GM20431 (cell line): ENCODE results near the gene HSF5.

ENCODE experiments used
- in situ Hi-C: fragments of 300-500 bp; cut with MseI, MboI; formaldehyde crosslinking; loops from one replicate; pipeline ENCODE4 v1.15.0; 2020; ENCODE audit warnings: low sequenced_read_pairs; ENCODE audit not compliant: unreplicated experiment

HSF5 gene

DNA sequence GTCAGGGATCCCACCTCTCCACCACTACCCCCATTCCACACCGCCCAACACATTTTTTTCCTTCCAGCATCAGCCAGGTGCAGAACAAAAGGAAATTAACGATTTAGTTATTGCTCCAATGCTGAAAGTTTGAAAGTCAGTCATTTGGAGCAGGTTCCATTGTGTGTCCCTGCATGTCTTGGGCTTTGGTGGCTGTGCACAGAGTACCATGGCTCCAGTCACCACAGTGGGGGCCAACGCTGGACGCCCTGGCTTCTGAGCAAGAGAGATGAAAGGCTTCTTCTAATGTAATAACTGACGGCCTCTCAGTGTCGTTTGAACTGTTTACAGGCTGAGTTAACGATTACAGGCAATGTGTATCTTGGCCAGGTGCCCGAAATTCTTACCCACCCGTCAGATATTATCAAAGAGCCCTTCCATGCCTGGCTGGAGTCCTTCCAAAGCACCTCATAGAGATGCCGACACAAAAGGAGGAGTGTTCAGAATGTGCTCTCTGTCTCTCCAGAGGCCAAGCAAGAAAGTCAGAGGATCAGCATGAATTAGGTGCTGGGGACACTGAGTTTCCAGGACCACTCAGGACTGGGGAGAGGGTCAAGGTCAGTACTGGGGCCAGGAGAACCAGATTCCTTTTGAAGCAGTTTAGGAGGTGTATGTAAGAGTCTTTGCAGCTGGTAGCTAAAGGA lies 96.8 kb downstream of the HSF5 start:
- in situ Hi-C loops: no loop called here

GRCh38 chr17:58390884-58391283 lies 97.3 kb downstream of the HSF5 start:
- in situ Hi-C loops: no loop called here

DNA sequence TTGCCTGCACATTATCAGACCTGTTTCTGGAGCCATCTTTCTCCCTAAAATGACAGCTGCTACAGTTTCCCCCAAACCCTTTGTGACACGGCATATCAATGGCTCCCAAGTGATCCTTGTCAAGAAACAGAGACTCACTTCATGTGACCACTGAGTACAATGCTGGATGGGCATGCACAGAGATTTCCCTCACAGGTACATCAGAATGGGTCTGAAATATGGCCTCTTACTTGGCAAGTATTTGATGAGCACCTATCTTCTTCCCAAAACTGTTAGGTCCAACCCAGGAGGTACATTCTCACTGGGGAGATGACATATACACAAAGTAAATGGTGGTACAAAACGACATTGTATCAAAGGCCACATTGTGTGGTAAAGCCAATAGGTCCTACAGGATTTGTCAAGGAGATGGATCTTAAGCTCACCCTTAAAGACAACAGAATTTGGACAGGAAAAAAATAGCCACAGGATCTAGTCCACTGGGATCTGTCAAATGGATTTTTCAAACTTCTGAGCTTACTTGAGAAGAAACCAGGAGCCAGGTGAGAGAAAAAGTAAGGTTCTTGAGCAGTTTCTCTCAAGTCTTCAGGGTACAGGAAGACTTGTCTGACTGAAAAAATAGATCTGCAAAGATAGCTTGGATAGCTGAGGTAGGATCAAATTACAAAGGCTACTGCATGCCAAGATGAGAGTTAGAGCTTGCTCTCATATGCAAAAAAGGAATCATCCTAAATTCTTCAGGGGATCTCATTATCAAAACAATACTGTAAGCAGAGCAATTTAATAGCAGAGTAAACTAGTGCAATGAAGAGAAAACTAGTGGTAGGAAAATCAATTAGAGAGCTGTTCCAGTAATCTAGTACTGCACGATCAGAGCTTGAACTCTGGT lies 99.7 kb downstream of the HSF5 start:
- in situ Hi-C loops: no loop called here

DNA sequence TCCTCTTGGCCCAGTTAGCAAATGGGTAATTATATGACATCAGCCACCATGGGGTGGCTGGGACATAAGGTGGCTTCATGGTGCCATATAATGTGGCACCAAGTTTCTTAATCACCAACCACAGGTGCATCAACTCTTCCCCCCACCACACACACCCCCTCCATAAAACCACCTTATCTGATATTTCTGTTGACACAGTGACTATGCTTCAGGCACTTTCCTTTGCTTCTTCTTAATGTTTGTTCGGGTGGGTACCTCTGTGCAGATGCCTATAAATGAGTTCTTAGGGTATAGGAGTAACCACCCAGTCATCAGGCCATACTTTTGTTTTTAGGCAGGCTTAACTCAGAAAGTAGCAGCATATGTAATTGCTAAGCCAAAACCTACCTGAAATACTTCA lies 100.4 kb downstream of the HSF5 start:
- in situ Hi-C loops: no loop called here

GRCh38 chr17:58386708-58387107 lies 101.5 kb downstream of the HSF5 start:
- in situ Hi-C loops: no loop called here

DNA sequence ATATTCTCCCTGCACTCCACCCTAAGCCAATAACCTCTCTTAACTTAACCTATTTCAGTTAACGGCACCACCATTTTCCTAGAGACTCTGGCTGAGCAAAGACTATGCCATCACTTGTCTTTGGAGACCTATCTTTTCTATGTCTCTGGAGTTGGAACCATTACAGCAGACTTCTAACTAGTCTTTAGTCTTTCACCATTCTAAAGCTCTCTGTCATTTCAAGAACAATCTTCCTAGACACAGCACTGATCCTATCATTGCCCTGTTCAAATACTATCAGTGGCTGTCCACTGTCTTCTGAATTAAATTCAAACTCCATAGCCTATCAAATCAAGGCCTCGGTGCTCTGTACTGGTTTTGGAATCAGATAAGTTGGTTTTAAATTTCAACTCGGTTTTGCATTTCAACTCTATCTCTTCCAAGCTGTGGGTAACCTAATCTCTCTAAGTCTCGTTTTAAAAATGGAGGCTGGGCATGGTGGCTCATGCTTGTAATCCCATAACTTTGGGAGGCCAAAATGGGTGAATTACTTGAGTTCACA lies 102.8 kb downstream of the HSF5 start:
- in situ Hi-C loops: no loop called here

DNA sequence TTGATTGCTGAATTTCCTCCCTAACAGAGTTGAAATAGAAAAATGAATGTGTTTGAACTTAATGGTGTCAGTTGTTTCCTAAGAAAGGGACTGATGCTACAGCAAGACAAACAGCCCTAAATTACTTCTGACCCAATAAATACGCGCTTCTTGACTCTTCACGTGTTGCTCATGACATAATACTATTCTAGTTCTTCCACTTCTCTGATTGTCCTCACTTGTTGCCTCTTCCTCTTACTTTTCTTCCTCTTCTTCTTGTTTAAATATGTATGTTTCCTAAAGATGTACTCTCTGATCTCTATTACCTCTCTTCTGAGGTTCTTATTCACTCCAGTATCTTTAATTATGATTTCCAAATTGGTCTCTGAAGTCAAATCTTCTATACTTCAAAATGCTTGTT lies 103.3 kb downstream of the HSF5 start:
- in situ Hi-C loops: no loop called here

DNA sequence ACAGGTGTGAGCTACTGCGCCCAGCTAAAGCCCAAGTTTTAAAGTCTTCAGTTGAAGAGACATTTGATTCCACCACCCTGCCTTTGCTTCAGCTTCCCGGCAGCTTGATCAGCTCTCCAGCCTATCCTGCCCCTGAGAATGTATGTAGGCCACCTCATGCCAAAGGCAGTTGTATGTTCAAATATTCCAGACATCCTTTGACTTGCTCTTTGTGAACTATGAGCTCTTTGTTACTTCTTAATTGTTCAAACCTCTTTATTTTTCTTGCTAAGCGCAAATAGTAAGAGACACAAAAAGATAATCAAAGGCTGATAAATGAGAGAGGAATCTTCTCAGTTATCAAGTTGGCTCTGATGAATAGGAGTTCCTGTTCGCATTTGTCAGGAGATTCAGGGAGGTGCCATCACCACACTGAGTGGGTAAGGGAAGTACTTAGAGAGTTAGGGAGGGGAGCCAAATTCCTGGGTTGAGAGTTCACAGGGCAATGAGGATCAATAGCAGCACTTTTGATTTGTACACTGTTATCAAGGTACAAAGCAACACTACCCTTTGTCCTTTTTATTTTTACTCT lies 104.2 kb downstream of the HSF5 start:
- in situ Hi-C loops: no loop called here

DNA sequence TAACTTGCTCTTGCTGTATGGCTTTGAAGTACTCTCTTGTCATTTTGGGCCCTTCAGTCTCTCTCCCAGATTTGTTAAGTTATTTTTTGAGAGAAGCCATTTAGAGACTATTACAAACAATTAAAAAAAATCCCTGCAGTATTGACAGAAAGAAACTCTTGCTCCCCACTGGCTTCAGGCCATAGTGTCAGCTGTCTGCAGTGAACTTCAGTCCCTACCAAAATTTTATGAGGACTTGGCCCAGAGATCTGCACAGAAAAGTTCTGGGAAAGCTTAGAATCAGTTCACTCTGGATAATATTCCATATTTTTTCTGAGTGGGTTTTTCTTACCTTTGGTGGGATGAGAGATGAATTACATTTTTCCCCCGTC lies 105.4 kb downstream of the HSF5 start:
- in situ Hi-C loops: no loop called here

DNA sequence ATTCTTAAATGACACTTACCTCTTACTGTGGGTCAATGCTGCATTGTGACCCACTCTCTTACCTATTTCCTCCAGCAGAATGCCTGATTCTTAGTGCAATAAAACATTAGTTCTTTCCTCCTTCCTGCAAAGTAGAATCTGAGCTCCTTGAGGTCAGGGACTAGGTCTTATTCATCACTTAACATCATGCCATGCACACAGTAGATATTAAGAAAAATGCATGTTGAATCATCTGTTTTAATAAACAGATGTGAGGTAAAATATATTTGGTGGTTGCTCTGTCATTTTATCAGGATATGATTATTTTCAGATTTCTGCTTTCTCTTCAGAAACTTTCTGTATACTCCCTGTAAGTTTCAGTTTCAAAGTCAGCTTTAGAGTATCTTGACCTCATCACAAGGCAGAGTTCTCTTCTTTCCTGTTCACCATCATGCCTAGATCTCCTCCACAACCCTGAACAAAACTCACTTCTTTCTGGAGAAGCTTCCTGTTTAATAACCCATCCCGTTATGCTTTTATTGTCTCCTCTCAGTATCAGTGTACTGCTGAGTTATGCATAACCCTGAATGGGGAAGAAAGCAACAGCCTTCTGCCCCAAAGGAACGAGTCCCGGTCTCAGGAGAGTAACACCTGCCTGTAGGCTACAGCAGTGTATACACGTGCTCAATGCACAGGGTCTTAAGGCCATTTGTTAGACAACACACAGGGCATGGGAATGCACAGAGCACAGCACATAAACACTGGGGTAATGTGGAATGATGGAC lies 105.9 kb downstream of the HSF5 start:
- in situ Hi-C loops: no loop called here

DNA sequence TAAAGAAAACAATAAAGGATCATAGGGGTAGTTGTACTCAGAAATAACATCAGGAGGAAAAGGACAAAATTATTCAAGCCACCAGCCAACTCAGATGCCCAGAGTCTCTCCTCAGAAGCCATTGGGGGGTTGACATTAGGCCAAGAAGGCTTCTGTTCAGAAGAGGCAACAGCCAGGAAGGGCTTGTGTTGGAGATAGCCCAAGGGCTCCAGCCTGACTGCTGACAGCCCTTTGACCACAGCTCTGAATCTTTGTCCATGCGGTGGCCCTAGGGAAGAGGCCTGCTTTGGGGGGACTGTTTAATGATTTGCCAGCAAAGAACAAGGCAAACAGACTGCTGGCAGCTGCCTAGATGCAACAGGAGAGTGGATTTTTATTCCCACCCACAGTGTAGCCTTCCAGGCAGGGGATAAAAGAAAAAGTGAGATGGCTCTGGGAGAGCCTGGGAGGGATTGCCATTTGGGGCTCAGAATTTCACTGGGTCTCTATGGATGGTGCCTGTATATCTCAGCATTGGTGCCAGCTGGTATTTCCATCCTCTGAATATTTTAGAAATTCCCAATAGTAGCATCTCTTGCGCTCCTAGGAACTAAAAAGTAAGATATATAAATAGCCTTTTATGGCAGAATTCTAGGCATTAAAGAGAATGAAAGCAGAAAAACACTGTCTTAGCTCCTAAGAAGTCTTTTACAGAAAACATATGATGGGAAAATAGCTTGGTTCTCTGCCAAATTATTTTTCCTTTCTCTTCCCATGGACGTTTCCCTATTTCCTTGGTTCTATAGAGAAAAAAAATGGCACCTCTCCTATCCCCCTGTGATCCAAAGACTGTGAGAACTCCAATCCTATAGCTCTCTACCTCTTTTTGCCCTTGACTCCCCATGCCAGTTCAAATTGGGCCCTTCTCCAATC lies 106.8 kb downstream of the HSF5 start:
- in situ Hi-C loops: no loop called here

GRCh38 chr17:58380207-58381123 lies 107.7 kb downstream of the HSF5 start:
- in situ Hi-C loops: no loop called here

DNA sequence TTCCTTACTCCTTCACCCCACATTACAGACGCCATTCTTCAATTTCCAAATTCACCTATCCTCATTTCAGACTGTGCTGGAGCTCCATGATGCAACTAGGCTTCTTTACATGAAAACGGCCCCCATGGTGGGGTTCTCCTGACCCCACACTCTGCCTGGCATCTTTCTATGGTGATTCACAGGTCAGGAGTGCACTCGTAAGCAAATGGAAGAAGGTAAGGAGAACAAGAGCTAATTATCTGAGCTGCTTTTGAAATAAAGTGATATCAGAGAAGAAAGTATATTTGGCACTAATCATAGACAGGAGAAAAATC lies 108.7 kb downstream of the HSF5 start:
- in situ Hi-C loops: no loop called here

GRCh38 chr17:58378733-58379510 lies 109.3 kb downstream of the HSF5 start:
- in situ Hi-C loops: no loop called here

- in situ Hi-C loops: no loop called here
These were observed 110.5 kb downstream of the HSF5 start for GRCh38 chr17:58377661-58378060.

DNA sequence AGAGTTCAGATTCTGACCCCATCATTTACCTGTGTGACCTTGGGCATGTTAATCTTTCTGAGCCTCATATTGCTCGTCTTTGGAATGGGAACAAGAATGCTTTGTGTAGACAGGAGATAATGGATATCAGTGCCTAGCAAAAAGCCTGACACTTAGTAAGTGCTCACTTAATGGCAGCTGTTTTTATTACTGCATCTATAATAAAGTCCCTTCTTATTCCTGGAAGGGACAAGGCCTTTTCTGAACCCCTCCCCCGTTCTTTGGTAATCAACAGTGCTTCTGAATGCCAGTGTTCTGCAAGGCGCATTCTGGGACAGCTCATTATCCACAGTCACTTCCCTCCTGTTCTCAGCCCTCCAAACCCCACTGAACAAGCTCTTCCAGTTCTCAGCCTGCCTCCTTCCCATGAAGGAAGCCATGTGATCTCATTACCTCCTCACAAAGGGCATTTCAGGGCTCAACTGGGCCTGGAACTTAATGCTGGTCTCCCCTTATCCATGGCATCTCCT lies 111.1 kb downstream of the HSF5 start:
- in situ Hi-C loops: no loop called here

GRCh38 chr17:58376472-58377000 lies 111.7 kb downstream of the HSF5 start:
- in situ Hi-C loops: no loop called here
